Motor neuron (in vitro differentiated cells): Measurements from ENCODE around the gene GABPB2. TPM values are rescaled to one million over a fixed set of nuclear protein-coding genes. Genes with fewer than 3 reads are reported as not detected.
A peak's percentile ranks its signal among the peaks of the same experiment; 100 is the strongest.

Experiments used
- ATAC-seq, 8 experiments: fragments of 200-7000 bp; cut with Tn5 transposase; replicated peaks in 6 of 8; 2 replicates each; pipeline ENCODE4 v1.8.0; 2021; ENCODE audit warnings: mild to moderate bottlenecking in 8 of 8, moderate library complexity in 8 of 8
- H3K27ac ChIP-seq, 2 donors: fragments of 250-450 bp; sonication (Bioruptor Pico); 2 replicates each; pipeline ENCODE4 v1.9.0; 2021; ENCODE audit warnings: antibody characterized with exemption in 2 of 2, mild to moderate bottlenecking in 2 of 2, moderate library complexity in 1 of 2
- H3K4me1 ChIP-seq, 2 donors: fragments of 250-450 bp; sonication (Bioruptor Pico); replicated peaks in 1 of 2; 2 replicates each; pipeline ENCODE4 v1.6.1; 2021; ENCODE audit warnings: antibody characterized with exemption in 2 of 2, mild to moderate bottlenecking in 2 of 2, moderate library complexity in 1 of 2
- H3K4me3 ChIP-seq, 5 donors: fragments of 250-450 bp; sonication (Bioruptor Pico); 2 replicates each; pipeline ENCODE4 v1.9.0; 2021; ENCODE audit warnings: antibody characterized with exemption in 5 of 5, mild to moderate bottlenecking in 5 of 5, moderate library complexity in 4 of 5
- WGBS, 10 experiments: fragments of 450-650 bp; shearing (Covaris generic); methylation state at CpG; one replicate each; pipeline ENCODE4 v1.0.0; 2022; 5-methylcytosine and 5-hydroxymethylcytosine counted together
- in situ Hi-C, 9 experiments: fragments of 400-800 bp; cut with MboI; loops; one replicate each; pipeline ENCODE4 v1.15.0; 2021; ENCODE audit warnings: low sequenced_read_pairs in 9 of 9, low pct_unique_long_range_greater_than_20kb in 2 of 9; ENCODE audit not compliant: unreplicated experiment in 9 of 9
- total RNA-seq, 8 experiments: library from RNA; unstranded; fragments of 300-600 nt; gene quantifications; 2 replicates each; pipeline versions ENCODE4 v1.2.3 to v1.2.4, GENCODE V29; 2022

Gene GABPB2
- total RNA-seq, 8 experiments from 2014 or later, result 4.2 to 20.5 (median 6.1) TPM

GRCh38 chr1:151049458-151049857, 21.1 kb upstream of the GABPB2 start:
- ATAC-seq, result no peak
- 78 to 100% (median 100%) methylated on average over 1 to 5 of the region's 5 CpGs; no CpG with 5 or more reads in 5 of the 10 experiments for WGBS, 10 experiments
- H3K4me3 ChIP-seq, result peak overlapping the region in 3 of 5 donors; percentile 1 to 78 (median 65)
- peaks cover 21 to 24% of the 10 kb centered on the region in 2 donors for H3K4me1 ChIP-seq
- in situ Hi-C loops, result no loop called here
- H3K27ac ChIP-seq, result no peak overlapping the region

GRCh38 chr1:151050051-151050688, 20.4 kb upstream of the GABPB2 start:
- H3K4me1 ChIP-seq, result peaks cover 21 to 24% of the 10 kb centered on the region in 2 donors
- WGBS, 10 experiments, result 71 to 100% (median 100%) methylated on average over 1 to 2 of the region's 2 CpGs
- no peak overlapping the region for H3K27ac ChIP-seq
- in situ Hi-C loops, result loop anchor here in 1 of 9 experiments (25.0 kb wide), 1 partner anchor 112 kb away; the partner anchor contains the start of genes LYSMD1, SCNM1 and TNFAIP8L2
- H3K4me3 ChIP-seq, result no peak overlapping the region
- no peak for ATAC-seq

- Histone ChIP-seq H3K4me3 (no peak overlapping the region), H3K27ac (no peak overlapping the region), H3K4me1 (peaks cover 21 to 24% of the 10 kb centered on the region in 2 donors)
- in situ Hi-C loops, result loop anchor here in 1 of 9 experiments (25.0 kb wide), 1 partner anchor 111 kb away; the partner anchor contains the start of genes LYSMD1, SCNM1 and TNFAIP8L2
- no peak for ATAC-seq
- 40 to 100% (median 77%) methylated on average over 1 to 2 of the region's 2 CpGs; no CpG with 5 or more reads in 2 of the 10 experiments for WGBS, 10 experiments
Measured at GRCh38 chr1:151051356-151052009, 19.1 kb upstream of the GABPB2 start.

GRCh38 chr1:151054971-151055547, 15.5 kb upstream of the GABPB2 start:
- peaks cover 14 to 16% of the 10 kb centered on the region in 2 donors for H3K4me1 ChIP-seq
- WGBS, 10 experiments, result 71 to 100% (median 85%) methylated on average over 1 to 4 of the region's 4 CpGs; no CpG with 5 or more reads in 3 of the 10 experiments
- no peak for ATAC-seq
- no peak overlapping the region for H3K27ac ChIP-seq
- in situ Hi-C loops, result loop anchor here in 1 of 9 experiments (25.0 kb wide), 1 partner anchor 107 kb away; the partner anchor contains the start of genes LYSMD1, SCNM1 and TNFAIP8L2
- H3K4me3 ChIP-seq, result no peak overlapping the region

- Histone ChIP-seq H3K4me1 (peaks cover 10 to 12% of the 10 kb centered on the region in 2 donors), H3K4me3 (no peak overlapping the region), H3K27ac (no peak overlapping the region)
- in situ Hi-C loops, result loop anchor here in 1 of 9 experiments (25.0 kb wide), 1 partner anchor 107 kb away; the partner anchor contains the start of genes LYSMD1, SCNM1 and TNFAIP8L2
- WGBS, 10 experiments, result 100% methylated on average over 1 of the region's 2 CpGs; no CpG with 5 or more reads in 6 of the 10 experiments
- no peak for ATAC-seq
Measured at GRCh38 chr1:151055581-151055980, 15.0 kb upstream of the GABPB2 start.

- 0 to 78% (median 53%) methylated on average over 1 to 2 of the region's 2 CpGs; no CpG with 5 or more reads in 2 of the 10 experiments for WGBS, 10 experiments
- H3K4me1 ChIP-seq, result peaks cover 10 to 12% of the 10 kb centered on the region in 2 donors
- no peak overlapping the region for H3K27ac ChIP-seq
- ATAC-seq, result no peak
- in situ Hi-C loops, result loop anchor here in 1 of 9 experiments (25.0 kb wide), 1 partner anchor 106 kb away; the partner anchor contains the start of genes LYSMD1, SCNM1 and TNFAIP8L2
- no peak overlapping the region for H3K4me3 ChIP-seq
Measured at GRCh38 chr1:151056149-151056548, 14.4 kb upstream of the GABPB2 start.

- Histone ChIP-seq H3K4me3 (peak overlapping the region; percentile 86 to 99 (median 94)), H3K27ac (peak overlapping the region; percentile 90 to 95), H3K4me1 (peaks cover 23 to 24% of the 10 kb centered on the region in 2 donors)
- in situ Hi-C loops, result loop anchor here in 1 of 9 experiments (25.0 kb wide), 1 partner anchor 104 kb away; the partner anchor contains the start of genes LYSMD1, SCNM1 and TNFAIP8L2
- 0 to 7% (median 2%) methylated on average over 2 to 7 of the region's 10 CpGs; no CpG with 5 or more reads in 4 of the 10 experiments for WGBS, 10 experiments
- peak in 7 of 8 experiments; percentile 1 to 12 (median 4) for ATAC-seq
Measured at GRCh38 chr1:151058692-151059091, 11.9 kb upstream of the GABPB2 start.

GRCh38 chr1:151059109-151060006, 11.2 kb upstream of the GABPB2 start, which contains the start of gene CDC42SE1:
TSS of gene CDC42SE1 (minus strand) at chr1:151059622. CDS start at chr1:151055730, 3,892 bp downstream.
- Histone ChIP-seq H3K4me1 (peaks cover 28 to 31% of the 10 kb centered on the region in 2 donors), H3K4me3 (peak within 1 kb of the TSS; percentile 86 to 99 (median 94)), H3K27ac (peak within 1 kb of the TSS; percentile 90 to 95)
- in situ Hi-C loops, result loop anchor here in 1 of 9 experiments (25.0 kb wide), 1 partner anchor 103 kb away; the partner anchor contains the start of genes LYSMD1, SCNM1 and TNFAIP8L2
- ATAC-seq, result peak; percentile 85 to 97 (median 86)
- 0 to 2% (median 0%) methylated on average over 1 to 28 of the region's 58 CpGs; no CpG with 5 or more reads in 4 of the 10 experiments for WGBS, 10 experiments

- in situ Hi-C loops, result loop anchor here in 1 of 9 experiments (25.0 kb wide), 1 partner anchor 102 kb away; the partner anchor contains the start of genes LYSMD1, SCNM1 and TNFAIP8L2
- H3K4me1 ChIP-seq, result peaks cover 29 to 39% of the 10 kb centered on the region in 2 donors
- WGBS, 10 experiments, result 0 to 17% (median 3%) methylated on average over 2 to 13 of the region's 15 CpGs; no CpG with 5 or more reads in 3 of the 10 experiments
- peak; percentile 3 to 70 (median 58) for ATAC-seq
- H3K27ac ChIP-seq, result peak within 1 kb of the TSS; percentile 90 to 95
- H3K4me3 ChIP-seq, result peak within 1 kb of the TSS; percentile 86 to 99 (median 94)
Measured at GRCh38 chr1:151060007-151060656, 10.4 kb upstream of the GABPB2 start, which contains the start of gene MLLT11. TSS of gene MLLT11 (plus strand) at chr1:151060397. CDS start at chr1:151067225, 6,828 bp downstream.

- peak in 5 of 8 experiments; percentile 4 to 20 (median 16) for ATAC-seq
- Histone ChIP-seq H3K27ac (peak overlapping the region; percentile 90 to 95), H3K4me1 (peaks cover 29 to 46% of the 10 kb centered on the region in 2 donors), H3K4me3 (peak overlapping the region; percentile 86 to 99 (median 94))
- WGBS, 10 experiments, result 0 to 86% (median 7%) methylated on average over 1 to 4 of the region's 4 CpGs
- in situ Hi-C loops, result loop anchor here in 1 of 9 experiments (25.0 kb wide), 1 partner anchor 101 kb away; the partner anchor contains the start of genes LYSMD1, SCNM1 and TNFAIP8L2
Measured at GRCh38 chr1:151060657-151061421, 9.7 kb upstream of the GABPB2 start.
